Bronchial epithelial cell (primary cell): ENCODE data around the gene ZNF19. TPM values are rescaled to one million over a fixed set of nuclear protein-coding genes. Genes with fewer than 3 reads are reported as not detected.
"Not testable (repeated sequence)": the region's sequence is repeated elsewhere in the genome, so short reads cannot be mapped to it uniquely, and the experiment has no call there.

Source experiments
- DNase-seq: peaks from one replicate; pipeline ENCODE4 v3.0.0-alpha.2; 2010; ENCODE audit warnings: low read depth
- FAIRE-seq: peaks from 2 replicates; lab custom pipeline; 2011; peaks lifted over from hg19 to GRCh38; lab: Jason Lieb, UNC
- H3K27me3 ChIP-seq: 2 replicates; pipeline ENCODE4 v1.5.1; 2011; ENCODE audit warnings: low read length; ENCODE audit not compliant: control insufficient read depth, insufficient read depth
- H3K36me3 ChIP-seq: 2 replicates; pipeline ENCODE4 v1.5.1; 2011; ENCODE audit warnings: low read length; ENCODE audit not compliant: control insufficient read depth, insufficient read depth
- H3K4me3 ChIP-seq: 2 replicates; pipeline ENCODE4 v1.5.1; 2011; ENCODE audit warnings: mild to moderate bottlenecking, low read depth, low read length, control low read depth
- total RNA-seq: library from RNA; depleted of rRNA; stranded (reverse); fragments of >200 nt; gene quantifications from 2 replicates; pipeline ENCODE4 v1.2.1, GENCODE V29; 2014
- TF ChIP-seq, protein P1 (sequence below): IDR thresholded peaks from 2 replicates; pipeline ENCODE4 v1.5.1; 2011; ENCODE audit warnings: mild to moderate bottlenecking, moderate library complexity, low read length, control low read depth, inconsistent platforms; ENCODE audit not compliant: insufficient read depth, severe bottlenecking

ZNF19 gene
- total RNA-seq, 1 donor from 2014 or later: 2.6 TPM

DNA sequence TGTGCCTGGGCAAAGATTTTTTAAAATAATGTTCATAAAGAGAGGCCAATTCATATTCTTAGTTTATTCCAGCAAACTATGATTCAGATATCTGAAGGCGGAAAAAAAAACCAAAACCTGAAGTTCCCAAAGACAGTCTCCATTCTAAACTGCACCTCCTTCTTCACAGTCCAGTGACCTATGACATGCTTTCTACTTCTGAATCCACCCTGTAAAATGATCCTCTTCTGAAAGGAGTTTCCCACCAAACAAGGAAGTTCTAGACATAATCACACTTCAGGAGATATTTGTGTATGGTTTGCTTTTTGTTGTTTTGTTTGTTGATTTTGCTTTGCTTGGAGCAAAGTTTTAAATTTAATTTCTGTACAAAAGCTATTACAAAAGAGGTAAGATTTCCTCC lies 24.2 kb upstream of the ZNF19 start:
- H3K4me3 ChIP-seq: no peak overlapping the region
- no peak for FAIRE-seq
- no peaks in the 10 kb centered on the region for H3K36me3 ChIP-seq
- TF ChIP-seq, protein P1, sequence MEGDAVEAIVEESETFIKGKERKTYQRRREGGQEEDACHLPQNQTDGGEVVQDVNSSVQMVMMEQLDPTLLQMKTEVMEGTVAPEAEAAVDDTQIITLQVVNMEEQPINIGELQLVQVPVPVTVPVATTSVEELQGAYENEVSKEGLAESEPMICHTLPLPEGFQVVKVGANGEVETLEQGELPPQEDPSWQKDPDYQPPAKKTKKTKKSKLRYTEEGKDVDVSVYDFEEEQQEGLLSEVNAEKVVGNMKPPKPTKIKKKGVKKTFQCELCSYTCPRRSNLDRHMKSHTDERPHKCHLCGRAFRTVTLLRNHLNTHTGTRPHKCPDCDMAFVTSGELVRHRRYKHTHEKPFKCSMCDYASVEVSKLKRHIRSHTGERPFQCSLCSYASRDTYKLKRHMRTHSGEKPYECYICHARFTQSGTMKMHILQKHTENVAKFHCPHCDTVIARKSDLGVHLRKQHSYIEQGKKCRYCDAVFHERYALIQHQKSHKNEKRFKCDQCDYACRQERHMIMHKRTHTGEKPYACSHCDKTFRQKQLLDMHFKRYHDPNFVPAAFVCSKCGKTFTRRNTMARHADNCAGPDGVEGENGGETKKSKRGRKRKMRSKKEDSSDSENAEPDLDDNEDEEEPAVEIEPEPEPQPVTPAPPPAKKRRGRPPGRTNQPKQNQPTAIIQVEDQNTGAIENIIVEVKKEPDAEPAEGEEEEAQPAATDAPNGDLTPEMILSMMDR: no peak
- H3K27me3 ChIP-seq: no peaks in the 10 kb centered on the region
- no peak for DNase-seq

DNA sequence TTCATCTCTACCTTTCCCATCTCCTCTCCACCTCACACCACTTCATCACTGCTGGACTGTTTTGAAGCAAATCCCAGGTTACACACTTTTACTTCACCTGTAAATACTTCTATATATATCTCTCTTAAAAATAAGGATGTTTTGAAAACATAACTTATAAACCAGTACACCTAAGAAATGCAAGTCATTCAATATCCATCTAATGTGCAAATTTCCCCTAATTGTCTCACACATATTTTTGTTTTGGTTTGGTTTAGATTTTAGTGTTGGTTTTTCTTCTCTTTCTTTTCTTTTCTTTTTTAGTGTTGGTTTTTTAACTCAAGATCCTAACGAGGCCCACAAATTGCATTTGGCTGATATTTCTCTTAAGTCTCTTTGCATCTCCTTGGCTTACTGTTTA lies 17.9 kb upstream of the ZNF19 start:
- FAIRE-seq: no peak
- H3K36me3 ChIP-seq: no peaks in the 10 kb centered on the region
- TF ChIP-seq, protein P1: no peak
- no peaks in the 10 kb centered on the region for H3K27me3 ChIP-seq
- no peak for DNase-seq
- no peak overlapping the region for H3K4me3 ChIP-seq

DNA sequence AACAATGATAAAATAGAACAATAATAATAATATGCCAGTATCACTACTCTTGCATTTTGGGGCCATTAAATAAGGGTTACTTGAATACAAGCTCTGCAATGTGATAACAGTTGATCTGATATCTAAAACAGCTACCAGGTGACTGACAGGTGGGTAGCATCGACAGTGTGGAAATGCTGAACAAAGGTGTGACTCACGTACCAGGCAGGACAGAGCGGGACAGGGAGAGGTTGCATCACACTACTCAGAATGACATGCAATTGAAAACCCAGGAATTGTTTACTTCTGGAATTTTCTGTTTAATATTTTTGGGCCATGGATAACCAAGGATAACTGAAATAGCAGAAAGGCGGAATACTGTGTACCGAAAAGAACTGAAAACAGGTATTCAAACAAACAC lies 15.8 kb upstream of the ZNF19 start:
- H3K27me3 ChIP-seq: no peaks in the 10 kb centered on the region
- DNase-seq (peak; percentile 49), FAIRE-seq (no peak)
- H3K4me3 ChIP-seq: no peak overlapping the region
- TF ChIP-seq, protein P1: no peak
- no peaks in the 10 kb centered on the region for H3K36me3 ChIP-seq

DNA sequence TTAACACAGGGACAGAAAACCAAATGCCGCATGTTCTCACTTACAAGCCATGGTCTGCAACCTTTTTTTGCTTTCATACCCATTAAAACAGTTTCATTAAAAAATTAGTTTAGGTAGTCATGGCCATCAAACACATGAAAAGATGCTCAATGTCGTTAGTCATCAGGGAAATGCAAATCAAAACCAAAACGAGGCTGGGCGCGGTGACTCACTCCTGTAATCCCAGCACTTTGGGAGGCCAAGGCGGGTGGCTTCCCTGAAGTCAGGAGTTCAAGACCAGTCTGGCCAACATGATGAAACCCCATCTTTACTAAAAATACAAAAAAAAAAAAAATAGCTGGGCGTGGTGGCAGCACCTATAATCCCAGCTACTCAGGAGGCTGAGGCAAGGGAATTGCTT lies 14.9 kb upstream of the ZNF19 start:
- H3K36me3 ChIP-seq, DNase-seq, H3K27me3 ChIP-seq, H3K4me3 ChIP-seq, FAIRE-seq: not testable (repeated sequence)

DNA sequence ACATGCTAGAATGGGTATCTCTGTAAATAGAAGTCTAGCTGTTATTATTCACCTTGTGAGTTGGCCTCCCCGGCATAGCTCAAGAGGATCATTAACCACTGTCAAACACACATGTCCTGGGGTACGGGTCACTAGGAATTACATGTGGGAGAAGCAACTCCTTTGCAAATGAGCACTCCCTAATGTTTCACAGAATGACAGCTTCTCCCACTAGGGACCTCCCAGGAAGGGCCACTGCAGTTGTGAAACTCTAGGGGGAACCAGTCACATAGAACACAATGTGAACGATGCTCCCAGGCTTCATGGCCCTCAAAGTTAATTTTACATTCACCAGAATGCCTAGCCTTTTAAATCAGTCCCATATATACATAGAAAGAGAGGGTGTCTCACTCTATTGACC lies 12.4 kb upstream of the ZNF19 start:
- Histone ChIP-seq H3K4me3 (no peak overlapping the region), H3K27me3 (no peaks in the 10 kb centered on the region), H3K36me3 (no peaks in the 10 kb centered on the region)
- DNase-seq (no peak), FAIRE-seq (no peak)
- TF ChIP-seq, protein P1: no peak

DNA sequence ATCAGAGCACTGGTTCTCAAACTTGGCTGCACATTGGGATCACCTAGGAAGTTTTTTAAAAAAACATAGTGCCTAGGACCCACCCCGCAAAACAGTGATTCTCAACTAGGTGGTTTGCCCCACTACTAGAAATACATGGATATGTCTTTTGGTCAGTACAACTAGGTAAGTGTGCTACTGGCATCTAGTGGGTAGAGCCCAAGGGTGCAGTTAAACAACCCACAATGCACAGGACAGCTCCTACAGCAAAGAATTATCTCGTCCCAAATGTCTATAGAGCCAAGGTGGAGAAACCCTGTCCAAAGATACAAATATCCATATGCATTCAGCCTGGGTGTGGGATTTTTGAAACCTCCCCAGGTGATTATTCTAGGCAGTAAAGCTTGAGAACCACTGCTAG lies 11.8 kb upstream of the ZNF19 start:
- Histone ChIP-seq H3K36me3 (no peaks in the 10 kb centered on the region), H3K4me3 (no peak overlapping the region), H3K27me3 (no peaks in the 10 kb centered on the region)
- no peak for FAIRE-seq
- no peak for DNase-seq
- TF ChIP-seq, protein P1: no peak
